Activated T-cell treated with anti-CD3 and anti-CD28 coated beads, Interleukin-2, amount 50 U/mL, for 24 hours (primary cell): ENCODE measurements around the gene HOXB4.

ENCODE experiments used
- DNase-seq: peaks from one replicate; pipeline ENCODE4 v3.0.0-alpha.2; 2020
- H3K27ac Mint-ChIP-seq: 2 replicates; pipeline ENCODE4 v1.8.0; 2020; ENCODE audit warnings: mild to moderate bottlenecking, mixed read lengths
- H3K27me3 Mint-ChIP-seq: 2 replicates; pipeline ENCODE4 v1.8.0; 2020; ENCODE audit warnings: mixed read lengths
- H3K36me3 Mint-ChIP-seq: 2 replicates; pipeline ENCODE4 v1.8.0; 2020; ENCODE audit warnings: low read depth, mixed read lengths
- H3K4me1 Mint-ChIP-seq: 2 replicates; pipeline ENCODE4 v1.8.0; 2020; ENCODE audit warnings: low read depth, mixed read lengths
- H3K4me3 Mint-ChIP-seq: 2 replicates; pipeline ENCODE4 v1.8.0; 2020; ENCODE audit warnings: mild to moderate bottlenecking, moderate library complexity, mixed read lengths
- H3K9me3 Mint-ChIP-seq: 2 replicates; pipeline ENCODE4 v1.8.0; 2020; ENCODE audit warnings: mixed read lengths

The HOXB4 gene

GRCh38 chr17:48526608-48527546 lies 51.3 kb downstream of the HOXB4 start:
- peaks cover 5% of the 10 kb centered on the region for H3K4me1 Mint-ChIP-seq
- H3K27me3 Mint-ChIP-seq: peaks cover 58% of the 10 kb centered on the region

More at GRCh38 chr17:48526608-48527546, 51.3 kb downstream of the HOXB4 start:
- Mint-ChIP-seq H3K27ac (no peak overlapping the region), H3K4me3 (no peak overlapping the region), H3K36me3 (no peaks in the 10 kb centered on the region), H3K9me3 (no peaks in the 10 kb centered on the region)
- no peak for DNase-seq
